IMR-90 (cell line): ENCODE measurements around the gene GLS2. TPM values are rescaled to one million over a fixed set of nuclear protein-coding genes. Genes with fewer than 3 reads are reported as not detected.

Source experiments
- ATAC-seq: fragments of 200-7000 bp; cut with Tn5 transposase; 2 replicates; pipeline ENCODE4 v1.9.1; 2020; ENCODE audit warnings: low read depth, mild to moderate bottlenecking, moderate library complexity
- BruUV-seq: library from RNA; stranded (reverse); fragments of 400-500 nt; replicated peaks from 2 replicates; lab custom pipeline; 2021; lab: Mats Ljungman, UMichigan
- CTCF ChIA-PET: fragments of 300-600 bp; formaldehyde crosslinking; extraction: SDS; loops from one replicate; lab custom pipeline; 2021; ENCODE audit warnings: antibody characterized with exemption; lab: Yijun Ruan, JAX
- POLR2A ChIA-PET: fragments of 300-600 bp; sonication (Branson Sonifier 250); formaldehyde crosslinking; loops from one replicate; lab custom pipeline; 2022; ENCODE audit warnings: antibody characterized with exemption; ENCODE audit not compliant: unreplicated experiment; lab: Charles Lee
- DNase-seq: peaks from one replicate; pipeline ENCODE4 v3.0.0; 2013
- H2AFZ ChIP-seq: replicated peaks from 2 replicates; pipeline ENCODE3; 2013; ENCODE audit warnings: low read length, mild to moderate bottlenecking; ENCODE audit not compliant: poor library complexity
- H2AK5ac ChIP-seq: 2 replicates; pipeline ENCODE4 v1.6.1; 2013; ENCODE audit warnings: low read depth, low read length, inconsistent platforms
- H2AK9ac ChIP-seq: replicated peaks from 2 replicates; pipeline ENCODE3; 2013; ENCODE audit warnings: mild to moderate bottlenecking, low read depth, low read length, moderate library complexity; ENCODE audit not compliant: poor library complexity
- H2BK120ac ChIP-seq: 2 replicates; pipeline ENCODE4 v1.6.1; 2013; ENCODE audit warnings: low read depth, low read length, inconsistent platforms
- H2BK15ac ChIP-seq: 3 replicates; pipeline ENCODE4 v1.6.1; 2013; ENCODE audit warnings: low read depth, low read length, inconsistent platforms
- H2BK20ac ChIP-seq: 2 replicates; pipeline ENCODE4 v1.6.1; 2013; ENCODE audit warnings: low read depth, mild to moderate bottlenecking, inconsistent platforms, low read length, moderate library complexity
- H2BK5ac ChIP-seq: 2 replicates; pipeline ENCODE4 v1.6.1; 2013; ENCODE audit warnings: mild to moderate bottlenecking, low read depth, low read length, inconsistent platforms; ENCODE audit not compliant: poor library complexity, severe bottlenecking
- H3K14ac ChIP-seq: replicated peaks from 2 replicates; pipeline ENCODE4 v1.6.1; 2013; ENCODE audit warnings: low read depth, low read length, inconsistent platforms
- H3K18ac ChIP-seq: 2 replicates; pipeline ENCODE4 v1.6.1; 2013; ENCODE audit warnings: low read depth, low read length, control low read depth
- H3K23ac ChIP-seq: 2 replicates; pipeline ENCODE4 v1.6.1; 2013; ENCODE audit warnings: low read depth, low read length, inconsistent platforms
- H3K27ac ChIP-seq: 2 replicates; pipeline ENCODE4 v1.5.1; 2013; ENCODE audit warnings: mild to moderate bottlenecking, control low read depth, low read length; ENCODE audit not compliant: insufficient read depth
- H3K27me3 ChIP-seq: 2 replicates; pipeline ENCODE4 v1.6.1; 2013; ENCODE audit warnings: low read length; ENCODE audit not compliant: control insufficient read depth, insufficient read depth
- H3K36me3 ChIP-seq: 2 replicates; pipeline ENCODE4 v1.6.1; 2013; ENCODE audit warnings: low read length, mixed read lengths; ENCODE audit not compliant: control insufficient read depth, insufficient read depth
- H3K4ac ChIP-seq: 2 replicates; pipeline ENCODE4 v1.6.1; 2013; ENCODE audit warnings: low read depth, low read length, inconsistent platforms
- H3K4me1 ChIP-seq: 2 replicates; pipeline ENCODE4 v1.6.1; 2013; ENCODE audit warnings: low read length, mixed read lengths; ENCODE audit not compliant: control insufficient read depth, insufficient read depth
- H3K4me2 ChIP-seq: 2 replicates; pipeline ENCODE4 v1.6.1; 2013; ENCODE audit warnings: low read depth, mild to moderate bottlenecking, control low read depth, low read length, moderate library complexity
- H3K4me3 ChIP-seq: 2 replicates; pipeline ENCODE4 v1.5.1; 2013; ENCODE audit warnings: low read depth, mild to moderate bottlenecking, control low read depth, low read length, moderate library complexity; ENCODE audit not compliant: insufficient read depth
- H3K56ac ChIP-seq: 2 replicates; pipeline ENCODE4 v1.6.1; 2013; ENCODE audit warnings: low read length, inconsistent platforms; ENCODE audit not compliant: insufficient read depth; ENCODE audit errors: extremely low read depth
- H3K79me1 ChIP-seq, 2 experiments: 2 replicates each; pipeline ENCODE4 v1.6.1; 2013; ENCODE audit warnings: low read length in 2 of 2, inconsistent platforms in 1 of 2, low read depth in 1 of 2
- H3K9ac ChIP-seq: 2 replicates; pipeline ENCODE4 v1.6.1; 2013; ENCODE audit warnings: low read depth, low read length, control low read depth
- H3K9me1 ChIP-seq: 2 replicates; pipeline ENCODE4 v1.6.1; 2013; ENCODE audit warnings: low read length, inconsistent platforms; ENCODE audit not compliant: insufficient read depth
- H3K9me3 ChIP-seq: 2 replicates; pipeline ENCODE4 v1.6.1; 2013; ENCODE audit warnings: low read length; ENCODE audit not compliant: control insufficient read depth, insufficient read depth
- H4K20me1 ChIP-seq: 2 replicates; pipeline ENCODE4 v1.6.1; 2013; ENCODE audit warnings: low read length, inconsistent platforms; ENCODE audit not compliant: insufficient read depth
- H4K5ac ChIP-seq: 2 replicates; pipeline ENCODE4 v1.6.1; 2013; ENCODE audit warnings: mild to moderate bottlenecking, low read depth, low read length, control low read depth
- H4K8ac ChIP-seq, 2 experiments: 2 replicates each; pipeline ENCODE4 v1.6.1; 2013; ENCODE audit warnings: low read depth in 2 of 2, low read length in 2 of 2, control low read depth in 1 of 2, inconsistent platforms in 1 of 2
- H4K91ac ChIP-seq: 2 replicates; pipeline ENCODE4 v1.6.1; 2013; ENCODE audit warnings: low read depth, low read length, inconsistent platforms; ENCODE audit not compliant: insufficient read depth
- BHLHE40 ChIP-seq: fragments of 150-350 bp; IDR thresholded peaks from 2 replicates; pipeline ENCODE4 v1.6.1; 2016; ENCODE audit warnings: mild to moderate bottlenecking, low read depth, low read length
- CEBPB ChIP-seq: IDR thresholded peaks from 2 replicates; pipeline ENCODE4 v1.6.1; 2012; ENCODE audit warnings: low read depth, low read length, improper control_type of control experiment
- CHD1 ChIP-seq: IDR thresholded peaks from 2 replicates; pipeline ENCODE4 v1.6.1; 2012; ENCODE audit warnings: low read depth, low read length, improper control_type of control experiment
- MAZ ChIP-seq: IDR thresholded peaks from 2 replicates; pipeline ENCODE4 v1.6.1; 2012; ENCODE audit warnings: low read depth, mild to moderate bottlenecking, low read length, improper control_type of control experiment, moderate library complexity, borderline replicate concordance
- MXI1 ChIP-seq: IDR thresholded peaks from 2 replicates; pipeline ENCODE4 v1.6.1; 2012; ENCODE audit warnings: low read depth, mild to moderate bottlenecking, low read length, moderate library complexity, borderline replicate concordance
- POLR2A ChIP-seq: IDR thresholded peaks from 2 replicates; pipeline ENCODE4 v1.6.1; 2012; ENCODE audit warnings: mild to moderate bottlenecking, low read depth, low read length
- RAD21 ChIP-seq: IDR thresholded peaks from 2 replicates; pipeline ENCODE4 v1.6.1; 2012; ENCODE audit warnings: low read length, improper control_type of control experiment
- RCOR1 ChIP-seq: IDR thresholded peaks from 2 replicates; pipeline ENCODE4 v1.6.1; 2012; ENCODE audit warnings: mild to moderate bottlenecking, low read length, improper control_type of control experiment; ENCODE audit not compliant: insufficient replicate concordance
- SMC3 ChIP-seq: fragments of 150-350 bp; IDR thresholded peaks from 2 replicates; pipeline ENCODE4 v1.6.1; 2016; ENCODE audit warnings: low read depth, mild to moderate bottlenecking, antibody characterized with exemption, low read length, moderate library complexity
- WGBS, 2 experiments: methylation state at CpG; one replicate each; pipeline versions ENCODE4 v1.1.5 to v1.1.7; 2013; ENCODE audit warnings: missing lambda C conversion rate in 2 of 2; ENCODE audit not compliant: insufficient read length in 1 of 2; ENCODE audit errors: extremely low coverage in 2 of 2; 5-methylcytosine and 5-hydroxymethylcytosine counted together
- dilution Hi-C: fragments of 300-500 bp; cut with HindIII; formaldehyde crosslinking; loops from one replicate; pipeline ENCODE4 v1.14.3; 2018; ENCODE audit warnings: low sequenced_read_pairs; ENCODE audit not compliant: unreplicated experiment
- in situ Hi-C: fragments of 300-500 bp; cut with MboI; formaldehyde crosslinking; loops from 3 replicates; pipeline ENCODE4 v1.14.3; 2019; ENCODE audit warnings: low sequenced_read_pairs, inconsistent platforms, mixed read lengths
- intact Hi-C: fragments of 100-400 bp; cut with micrococcal nuclease; formaldehyde crosslinking; loops from 2 replicates; pipeline ENCODE4 v1.10.0; 2022
- polyA plus RNA-seq, 3 experiments: library from polyadenylated mRNA; depleted of rRNA; stranded (reverse); fragments of >200 nt; gene quantifications; 2 replicates each; pipeline ENCODE4 v1.2.3, GENCODE V29; 2012; ENCODE audit warnings: low replicate concordance in 1 of 3
- total RNA-seq: library from RNA; depleted of rRNA; stranded (reverse); fragments of >200 nt; gene quantifications from 2 replicates; pipeline ENCODE4 v1.2.3, GENCODE V29; 2012
- TF ChIP-seq, protein P1 (sequence below): fragments of 150-350 bp; IDR thresholded peaks from 2 replicates; pipeline ENCODE4 v1.6.1; 2016; ENCODE audit warnings: low read depth, mild to moderate bottlenecking, low read length, moderate library complexity, borderline replicate concordance
- TF ChIP-seq, protein P2 (sequence below): conservative IDR thresholded peaks from 2 replicates; pipeline ENCODE4 v1.5.1; 2012; ENCODE audit warnings: mild to moderate bottlenecking, low read depth, low read length, improper control_type of control experiment
- TF ChIP-seq, protein P3 (sequence below): fragments of 150-350 bp; IDR thresholded peaks from 2 replicates; pipeline ENCODE4 v1.6.1; 2017; ENCODE audit warnings: mild to moderate bottlenecking, antibody characterized with exemption, low read length, low read depth

Gene GLS2
- total and polyA plus RNA-seq, 2 of the 4 experiments (the other 2 are of a cell fraction) = 0.21 to 0.36 TPM

DNA sequence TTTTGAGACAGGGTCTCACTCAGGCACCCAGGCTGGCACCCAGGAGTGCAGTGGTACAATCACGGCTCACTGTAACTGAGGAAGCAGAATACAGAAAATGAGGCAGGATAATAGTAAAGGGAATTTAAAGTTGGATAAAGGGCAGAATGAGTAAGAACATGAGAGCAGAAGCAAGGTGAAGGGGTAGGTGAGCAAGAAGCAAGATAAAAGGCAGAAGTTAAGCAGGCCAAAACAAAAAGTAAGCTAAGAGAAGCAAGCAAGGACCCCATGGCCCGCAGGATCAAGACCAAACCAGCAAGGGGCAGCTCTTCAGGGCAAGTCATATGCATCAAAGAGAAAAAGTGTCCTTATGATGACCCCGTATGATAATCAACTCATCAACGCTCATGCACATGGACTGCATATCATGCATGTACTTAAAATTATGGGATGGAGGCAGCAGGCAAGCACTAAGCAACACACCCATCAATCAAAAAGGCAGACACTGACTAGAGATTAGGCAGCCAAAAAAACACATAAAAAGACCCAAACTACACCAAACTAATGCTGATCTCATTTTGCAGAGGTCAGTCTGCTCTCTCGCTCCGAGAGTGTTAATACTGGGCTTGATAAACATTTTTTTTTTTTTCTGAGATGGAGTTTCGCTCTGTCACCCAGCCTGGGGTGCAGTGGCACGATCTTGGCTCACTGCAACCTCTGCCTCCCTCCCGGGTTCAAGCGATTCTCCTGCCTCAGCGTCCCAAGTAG lies 50.4 kb downstream of the GLS2 start:
- H3K9me1 ChIP-seq = peaks cover 3% of the 10 kb centered on the region; the same call in 1 of the 2 replicates
- H3K79me1 ChIP-seq = peaks cover 27 to 53% of the 10 kb centered on the region in 2 experiments
- H3K14ac ChIP-seq = no peak overlapping the region
- no peak overlapping the region for H4K5ac ChIP-seq
- intact Hi-C loops (loop anchor here (5.0 kb wide), 1 partner anchor 50 kb away; no protein-coding TSS in a partner anchor), in situ Hi-C loops (no loop called here), dilution Hi-C loops (no loop called here)
- H3K36me3 ChIP-seq = no peaks in the 10 kb centered on the region; the same call in 1 of the 2 replicates
- H2BK120ac ChIP-seq = no peak overlapping the region
- H3K4ac ChIP-seq = no peak overlapping the region
- BruUV-seq = no TSS peak
- no peak for DNase-seq
- no peak overlapping the region for H2BK20ac ChIP-seq
- H3K27me3 ChIP-seq = no peaks in the 10 kb centered on the region
- H3K9ac ChIP-seq = no peak overlapping the region
- TF ChIP-seq, protein P1, sequence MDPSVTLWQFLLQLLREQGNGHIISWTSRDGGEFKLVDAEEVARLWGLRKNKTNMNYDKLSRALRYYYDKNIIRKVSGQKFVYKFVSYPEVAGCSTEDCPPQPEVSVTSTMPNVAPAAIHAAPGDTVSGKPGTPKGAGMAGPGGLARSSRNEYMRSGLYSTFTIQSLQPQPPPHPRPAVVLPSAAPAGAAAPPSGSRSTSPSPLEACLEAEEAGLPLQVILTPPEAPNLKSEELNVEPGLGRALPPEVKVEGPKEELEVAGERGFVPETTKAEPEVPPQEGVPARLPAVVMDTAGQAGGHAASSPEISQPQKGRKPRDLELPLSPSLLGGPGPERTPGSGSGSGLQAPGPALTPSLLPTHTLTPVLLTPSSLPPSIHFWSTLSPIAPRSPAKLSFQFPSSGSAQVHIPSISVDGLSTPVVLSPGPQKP = no peak
- TF ChIP-seq CEBPB = no peak
- no peak for TF ChIP-seq MAZ
- TF ChIP-seq CHD1 = no peak
- TF ChIP-seq, protein P2, sequence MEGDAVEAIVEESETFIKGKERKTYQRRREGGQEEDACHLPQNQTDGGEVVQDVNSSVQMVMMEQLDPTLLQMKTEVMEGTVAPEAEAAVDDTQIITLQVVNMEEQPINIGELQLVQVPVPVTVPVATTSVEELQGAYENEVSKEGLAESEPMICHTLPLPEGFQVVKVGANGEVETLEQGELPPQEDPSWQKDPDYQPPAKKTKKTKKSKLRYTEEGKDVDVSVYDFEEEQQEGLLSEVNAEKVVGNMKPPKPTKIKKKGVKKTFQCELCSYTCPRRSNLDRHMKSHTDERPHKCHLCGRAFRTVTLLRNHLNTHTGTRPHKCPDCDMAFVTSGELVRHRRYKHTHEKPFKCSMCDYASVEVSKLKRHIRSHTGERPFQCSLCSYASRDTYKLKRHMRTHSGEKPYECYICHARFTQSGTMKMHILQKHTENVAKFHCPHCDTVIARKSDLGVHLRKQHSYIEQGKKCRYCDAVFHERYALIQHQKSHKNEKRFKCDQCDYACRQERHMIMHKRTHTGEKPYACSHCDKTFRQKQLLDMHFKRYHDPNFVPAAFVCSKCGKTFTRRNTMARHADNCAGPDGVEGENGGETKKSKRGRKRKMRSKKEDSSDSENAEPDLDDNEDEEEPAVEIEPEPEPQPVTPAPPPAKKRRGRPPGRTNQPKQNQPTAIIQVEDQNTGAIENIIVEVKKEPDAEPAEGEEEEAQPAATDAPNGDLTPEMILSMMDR = no peak
- no peak for TF ChIP-seq BHLHE40
- no peak for TF ChIP-seq RCOR1
- TF ChIP-seq RAD21 = no peak
- no peak for TF ChIP-seq SMC3
- TF ChIP-seq, protein P3, sequence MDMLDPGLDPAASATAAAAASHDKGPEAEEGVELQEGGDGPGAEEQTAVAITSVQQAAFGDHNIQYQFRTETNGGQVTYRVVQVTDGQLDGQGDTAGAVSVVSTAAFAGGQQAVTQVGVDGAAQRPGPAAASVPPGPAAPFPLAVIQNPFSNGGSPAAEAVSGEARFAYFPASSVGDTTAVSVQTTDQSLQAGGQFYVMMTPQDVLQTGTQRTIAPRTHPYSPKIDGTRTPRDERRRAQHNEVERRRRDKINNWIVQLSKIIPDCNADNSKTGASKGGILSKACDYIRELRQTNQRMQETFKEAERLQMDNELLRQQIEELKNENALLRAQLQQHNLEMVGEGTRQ = no peak
- TF ChIP-seq POLR2A = no peak
- no peak for TF ChIP-seq MXI1
- H3K4me3 ChIP-seq = no peak overlapping the region
- H3K56ac ChIP-seq = no peak overlapping the region
- H2BK5ac ChIP-seq = no peak overlapping the region
- H4K8ac ChIP-seq = peak overlapping the region; percentile 31 to 47; a peak in 1 of 4 replicates
- 86% methylated on average over 1 of the region's 11 CpGs; no CpG with 5 or more reads in 1 of the 2 experiments for WGBS, 2 experiments
- no peak overlapping the region for H2AK5ac ChIP-seq
- no peaks in the 10 kb centered on the region for H4K20me1 ChIP-seq
- H2BK15ac ChIP-seq = no peak overlapping the region
- no peak for ATAC-seq
- no peak overlapping the region for H3K27ac ChIP-seq
- no peak overlapping the region for H2AFZ ChIP-seq
- H3K4me1 ChIP-seq = no peaks in the 10 kb centered on the region
- H3K4me2 ChIP-seq = no peak overlapping the region
- H3K23ac ChIP-seq = no peak overlapping the region
- no peak overlapping the region for H2AK9ac ChIP-seq
- no peak overlapping the region for H3K18ac ChIP-seq
- ChIA-PET POLR2A (no interaction called here), CTCF (interaction anchor here (0.7 kb wide), 2 partner anchors 19 to 80 kb away, joined by 4 to 5 read pairs; no protein-coding TSS in a partner anchor)
- H4K91ac ChIP-seq = no peak overlapping the region
- H3K9me3 ChIP-seq = no peaks in the 10 kb centered on the region
